ENCODE data around the gene PAK1.

Gene PAK1

GRCh38 chr11:77381729-77382665 lies 91.9 kb downstream of the PAK1 start:
- peaks cover 9% of the 10 kb centered on the region for H3K36me3 ChIP-seq (ENCODE audit: control insufficient read depth, insufficient read depth, low read length)
- no peaks in the 10 kb centered on the region for H3K27me3 ChIP-seq (ENCODE audit: control insufficient read depth, insufficient read depth, low read length)
- no peaks in the 10 kb centered on the region for H3K9me3 ChIP-seq (ENCODE audit: control insufficient read depth, insufficient read depth, low read length)
- no peaks in the 10 kb centered on the region for H3K4me1 ChIP-seq (ENCODE audit: control insufficient read depth, insufficient read depth, low read length)
- no peak overlapping the region for H3K9ac ChIP-seq (ENCODE audit: low read depth, low read length)
- H3K4me3 ChIP-seq (ENCODE audit: low read depth, low read length), result no peak overlapping the region

GRCh38 chr11:77379934-77380333 lies 94.0 kb downstream of the PAK1 start:
- Histone ChIP-seq H3K4me1 (ENCODE audit: control insufficient read depth, insufficient read depth, low read length) (no peaks in the 10 kb centered on the region), H3K9ac (ENCODE audit: low read depth, low read length) (no peak overlapping the region), H3K36me3 (ENCODE audit: control insufficient read depth, insufficient read depth, low read length) (peaks cover 16% of the 10 kb centered on the region), H3K9me3 (ENCODE audit: control insufficient read depth, insufficient read depth, low read length) (no peaks in the 10 kb centered on the region), H3K4me3 (ENCODE audit: low read depth, low read length) (no peak overlapping the region), H3K27me3 (ENCODE audit: control insufficient read depth, insufficient read depth, low read length) (no peaks in the 10 kb centered on the region)

GRCh38 chr11:77379253-77379652 lies 94.6 kb downstream of the PAK1 start:
- Histone ChIP-seq H3K27me3 (ENCODE audit: control insufficient read depth, insufficient read depth, low read length) (no peaks in the 10 kb centered on the region), H3K4me3 (ENCODE audit: low read depth, low read length) (no peak overlapping the region), H3K9me3 (ENCODE audit: control insufficient read depth, insufficient read depth, low read length) (no peaks in the 10 kb centered on the region), H3K9ac (ENCODE audit: low read depth, low read length) (no peak overlapping the region), H3K4me1 (ENCODE audit: control insufficient read depth, insufficient read depth, low read length) (no peaks in the 10 kb centered on the region), H3K36me3 (ENCODE audit: control insufficient read depth, insufficient read depth, low read length) (peaks cover 16% of the 10 kb centered on the region)

GRCh38 chr11:77377734-77378133 lies 96.2 kb downstream of the PAK1 start:
- H3K4me1 ChIP-seq (ENCODE audit: control insufficient read depth, insufficient read depth, low read length), result no peaks in the 10 kb centered on the region
- no peak overlapping the region for H3K4me3 ChIP-seq (ENCODE audit: low read depth, low read length)
- H3K9ac ChIP-seq (ENCODE audit: low read depth, low read length), result no peak overlapping the region
- H3K9me3 ChIP-seq (ENCODE audit: control insufficient read depth, insufficient read depth, low read length), result no peaks in the 10 kb centered on the region
- no peaks in the 10 kb centered on the region for H3K27me3 ChIP-seq (ENCODE audit: control insufficient read depth, insufficient read depth, low read length)
- peaks cover 19% of the 10 kb centered on the region for H3K36me3 ChIP-seq (ENCODE audit: control insufficient read depth, insufficient read depth, low read length)

- no peaks in the 10 kb centered on the region for H3K4me1 ChIP-seq (ENCODE audit: control insufficient read depth, insufficient read depth, low read length)
- H3K9ac ChIP-seq (ENCODE audit: low read depth, low read length), result no peak overlapping the region
- H3K4me3 ChIP-seq (ENCODE audit: low read depth, low read length), result no peak overlapping the region
- H3K36me3 ChIP-seq (ENCODE audit: control insufficient read depth, insufficient read depth, low read length), result peaks cover 25% of the 10 kb centered on the region
- H3K9me3 ChIP-seq (ENCODE audit: control insufficient read depth, insufficient read depth, low read length), result no peaks in the 10 kb centered on the region
- H3K27me3 ChIP-seq (ENCODE audit: control insufficient read depth, insufficient read depth, low read length), result no peaks in the 10 kb centered on the region
These were observed 98.8 kb downstream of the PAK1 start for GRCh38 chr11:77375107-77375506.

- no peaks in the 10 kb centered on the region for H3K27me3 ChIP-seq (ENCODE audit: control insufficient read depth, insufficient read depth, low read length)
- H3K4me3 ChIP-seq (ENCODE audit: low read depth, low read length), result no peak overlapping the region
- no peaks in the 10 kb centered on the region for H3K4me1 ChIP-seq (ENCODE audit: control insufficient read depth, insufficient read depth, low read length)
- H3K9ac ChIP-seq (ENCODE audit: low read depth, low read length), result no peak overlapping the region
- H3K9me3 ChIP-seq (ENCODE audit: control insufficient read depth, insufficient read depth, low read length), result no peaks in the 10 kb centered on the region
- peaks cover 25% of the 10 kb centered on the region for H3K36me3 ChIP-seq (ENCODE audit: control insufficient read depth, insufficient read depth, low read length)
These were observed 99.3 kb downstream of the PAK1 start for GRCh38 chr11:77374611-77375031.

GRCh38 chr11:77374108-77374507 lies 99.8 kb downstream of the PAK1 start:
- Histone ChIP-seq H3K4me3 (ENCODE audit: low read depth, low read length) (no peak overlapping the region), H3K36me3 (ENCODE audit: control insufficient read depth, insufficient read depth, low read length) (peaks cover 24% of the 10 kb centered on the region), H3K9ac (ENCODE audit: low read depth, low read length) (no peak overlapping the region), H3K27me3 (ENCODE audit: control insufficient read depth, insufficient read depth, low read length) (no peaks in the 10 kb centered on the region), H3K4me1 (ENCODE audit: control insufficient read depth, insufficient read depth, low read length) (no peaks in the 10 kb centered on the region), H3K9me3 (ENCODE audit: control insufficient read depth, insufficient read depth, low read length) (no peaks in the 10 kb centered on the region)

- Histone ChIP-seq H3K4me1 (ENCODE audit: control insufficient read depth, insufficient read depth, low read length) (no peaks in the 10 kb centered on the region), H3K9ac (ENCODE audit: low read depth, low read length) (no peak overlapping the region), H3K4me3 (ENCODE audit: low read depth, low read length) (no peak overlapping the region), H3K9me3 (ENCODE audit: control insufficient read depth, insufficient read depth, low read length) (no peaks in the 10 kb centered on the region), H3K36me3 (ENCODE audit: control insufficient read depth, insufficient read depth, low read length) (peaks cover 16% of the 10 kb centered on the region), H3K27me3 (ENCODE audit: control insufficient read depth, insufficient read depth, low read length) (no peaks in the 10 kb centered on the region)
These were observed 101.2 kb downstream of the PAK1 start for GRCh38 chr11:77372726-77373125.

GRCh38 chr11:77371646-77372045 lies 102.2 kb downstream of the PAK1 start:
- no peak overlapping the region for H3K9ac ChIP-seq (ENCODE audit: low read depth, low read length)
- H3K36me3 ChIP-seq (ENCODE audit: control insufficient read depth, insufficient read depth, low read length), result peaks cover 13% of the 10 kb centered on the region
- no peaks in the 10 kb centered on the region for H3K4me1 ChIP-seq (ENCODE audit: control insufficient read depth, insufficient read depth, low read length)

GRCh38 chr11:77370217-77370616 lies 103.7 kb downstream of the PAK1 start:
- Histone ChIP-seq H3K4me1 (ENCODE audit: control insufficient read depth, insufficient read depth, low read length) (no peaks in the 10 kb centered on the region), H3K36me3 (ENCODE audit: control insufficient read depth, insufficient read depth, low read length) (peaks cover 12% of the 10 kb centered on the region), H3K27me3 (ENCODE audit: control insufficient read depth, insufficient read depth, low read length) (no peaks in the 10 kb centered on the region), H3K4me3 (ENCODE audit: low read depth, low read length) (no peak overlapping the region), H3K9ac (ENCODE audit: low read depth, low read length) (no peak overlapping the region), H3K9me3 (ENCODE audit: control insufficient read depth, insufficient read depth, low read length) (no peaks in the 10 kb centered on the region)

More at GRCh38 chr11:77371646-77372045, 102.2 kb downstream of the PAK1 start:
- H3K27me3 ChIP-seq (ENCODE audit: control insufficient read depth, insufficient read depth, low read length), result no peaks in the 10 kb centered on the region
- H3K4me3 ChIP-seq (ENCODE audit: low read depth, low read length), result no peak overlapping the region
- no peaks in the 10 kb centered on the region for H3K9me3 ChIP-seq (ENCODE audit: control insufficient read depth, insufficient read depth, low read length)

GRCh38 chr11:77361184-77361583 lies 112.7 kb downstream of the PAK1 start:
- H3K36me3 ChIP-seq (ENCODE audit: control insufficient read depth, insufficient read depth, low read length), result peaks cover 4% of the 10 kb centered on the region

GRCh38 chr11:77359481-77359880 lies 114.4 kb downstream of the PAK1 start:
- H3K27me3 ChIP-seq (ENCODE audit: control insufficient read depth, insufficient read depth, low read length), result no peaks in the 10 kb centered on the region
- peaks cover 4% of the 10 kb centered on the region for H3K36me3 ChIP-seq (ENCODE audit: control insufficient read depth, insufficient read depth, low read length)
- H3K4me3 ChIP-seq (ENCODE audit: low read depth, low read length), result no peak overlapping the region
- no peaks in the 10 kb centered on the region for H3K4me1 ChIP-seq (ENCODE audit: control insufficient read depth, insufficient read depth, low read length)
- no peaks in the 10 kb centered on the region for H3K9me3 ChIP-seq (ENCODE audit: control insufficient read depth, insufficient read depth, low read length)
- no peak overlapping the region for H3K9ac ChIP-seq (ENCODE audit: low read depth, low read length)

More at GRCh38 chr11:77361184-77361583, 112.7 kb downstream of the PAK1 start:
- no peak overlapping the region for H3K4me3 ChIP-seq (ENCODE audit: low read depth, low read length)
- no peaks in the 10 kb centered on the region for H3K9me3 ChIP-seq (ENCODE audit: control insufficient read depth, insufficient read depth, low read length)
- H3K4me1 ChIP-seq (ENCODE audit: control insufficient read depth, insufficient read depth, low read length), result no peaks in the 10 kb centered on the region
- H3K27me3 ChIP-seq (ENCODE audit: control insufficient read depth, insufficient read depth, low read length), result no peaks in the 10 kb centered on the region
- H3K9ac ChIP-seq (ENCODE audit: low read depth, low read length), result no peak overlapping the region

Measured in iPS-15b (cell line).